IgD-negative memory B cell (primary cell): ENCODE results near the gene CENPF. TPM values are rescaled to one million over a fixed set of nuclear protein-coding genes. Genes with fewer than 3 reads are reported as not detected.

Experiments
- H3K27ac Mint-ChIP-seq, 3 donors: one replicate each; pipeline ENCODE4 v1.8.0; 2020 to 2022; ENCODE audit warnings: mild to moderate bottlenecking in 3 of 3, mixed read lengths in 3 of 3, moderate library complexity in 1 of 3
- H3K27me3 Mint-ChIP-seq: one replicate; pipeline ENCODE4 v1.8.0; 2021; ENCODE audit warnings: mixed read lengths
- H3K36me3 Mint-ChIP-seq: one replicate; pipeline ENCODE4 v1.8.0; 2020; ENCODE audit warnings: mild to moderate bottlenecking, mixed read lengths
- H3K4me1 Mint-ChIP-seq, 3 donors: one replicate each; pipeline ENCODE4 v1.8.0; 2020 to 2022; ENCODE audit warnings: mixed read lengths in 3 of 3, mild to moderate bottlenecking in 1 of 3
- H3K4me3 Mint-ChIP-seq, 4 donors: one replicate each; pipeline ENCODE4 v1.8.0; 2020 to 2022; ENCODE audit warnings: mild to moderate bottlenecking in 4 of 4, mixed read lengths in 4 of 4, moderate library complexity in 3 of 4
- H3K9me3 Mint-ChIP-seq, 3 donors: one replicate each; pipeline ENCODE4 v1.8.0; 2020 to 2021; ENCODE audit warnings: mixed read lengths in 3 of 3, mild to moderate bottlenecking in 1 of 3
- polyA plus RNA-seq: library from polyadenylated mRNA; unstranded; fragments of 300-500 nt; fragmentation: Illumina TruSeq; gene quantifications from one replicate; pipeline ENCODE4 v1.2.3, GENCODE V29; 2021

Gene CENPF
- polyA plus RNA-seq, 1 donor from 2014 or later = 0.29 TPM

DNA sequence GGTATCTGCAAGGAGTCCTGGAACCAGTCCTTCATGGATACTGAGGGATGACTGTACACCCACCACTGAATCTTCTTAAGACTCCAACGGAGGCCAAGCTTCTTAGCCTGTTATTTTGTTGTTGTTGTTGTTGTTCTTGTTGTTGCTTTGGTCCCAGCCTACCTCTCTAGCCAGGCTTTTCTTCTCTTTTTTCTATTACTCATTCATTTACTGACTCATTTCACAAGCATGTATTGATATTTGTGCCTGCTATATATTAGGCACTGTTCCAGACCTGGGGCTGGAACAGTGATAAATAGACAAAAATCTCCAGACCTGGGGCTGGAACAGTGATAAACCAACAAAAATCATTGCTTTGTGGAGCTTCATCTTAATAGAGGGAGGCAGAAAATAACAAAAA is 20.4 kb downstream of the CENPF start:
- H3K4me3 Mint-ChIP-seq = no peak overlapping the region
- no peaks in the 10 kb centered on the region for H3K4me1 Mint-ChIP-seq
- H3K27ac Mint-ChIP-seq = no peak overlapping the region
- H3K9me3 Mint-ChIP-seq = peaks cover 0 to 3% (median 0%) of the 10 kb centered on the region in 3 donors
- H3K27me3 Mint-ChIP-seq = no peaks in the 10 kb centered on the region
- H3K36me3 Mint-ChIP-seq = peaks cover 10% of the 10 kb centered on the region

DNA sequence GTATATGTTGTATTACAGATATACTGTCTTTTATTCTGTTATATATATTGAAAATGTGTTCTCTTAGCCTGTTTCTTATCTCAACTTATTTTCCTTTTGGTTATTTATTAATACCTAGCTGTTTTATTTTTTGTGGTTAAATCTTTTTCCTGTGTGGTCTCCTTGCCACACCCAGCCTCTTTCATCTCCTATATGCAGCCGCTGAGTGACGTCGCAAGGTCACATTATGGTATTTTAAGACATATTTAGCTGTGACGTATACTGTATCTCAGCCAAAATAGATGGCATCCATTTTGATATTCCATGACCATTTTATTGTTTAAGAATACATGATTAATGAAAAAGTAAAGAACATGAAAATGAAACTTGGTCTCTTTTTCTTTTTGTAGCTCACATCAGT is 29.1 kb downstream of the CENPF start:
- peaks cover 5 to 8% (median 6%) of the 10 kb centered on the region in 3 donors for H3K4me1 Mint-ChIP-seq
- H3K4me3 Mint-ChIP-seq = peak overlapping the region in 1 of 4 donors; percentile 38
- H3K36me3 Mint-ChIP-seq = no peaks in the 10 kb centered on the region
- no peaks in the 10 kb centered on the region for H3K27me3 Mint-ChIP-seq
- no peaks in the 10 kb centered on the region for H3K9me3 Mint-ChIP-seq
- peak overlapping the region in 1 of 3 donors; percentile 28 for H3K27ac Mint-ChIP-seq

DNA sequence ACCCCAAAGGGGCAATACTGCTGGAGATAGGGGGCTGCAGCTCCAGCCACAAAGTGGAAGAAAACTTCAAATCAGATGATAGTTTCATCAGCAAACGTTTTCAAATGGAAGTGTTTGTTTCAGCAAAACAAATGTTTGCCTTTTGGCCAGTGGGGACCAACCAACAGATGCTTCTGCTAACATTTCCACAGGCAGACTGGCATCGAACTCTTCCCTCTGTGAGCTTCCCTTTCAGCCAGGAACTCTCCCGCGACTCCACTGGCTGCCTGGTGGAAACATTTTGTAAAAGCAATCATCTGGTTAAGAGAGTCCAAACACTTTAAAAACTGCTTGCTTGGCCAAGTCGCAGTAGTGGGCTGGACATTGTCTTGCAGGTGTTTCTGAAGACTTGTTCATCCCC is 30.7 kb downstream of the CENPF start:
- Mint-ChIP-seq H3K36me3 (no peaks in the 10 kb centered on the region), H3K9me3 (no peaks in the 10 kb centered on the region), H3K4me3 (no peak overlapping the region), H3K27me3 (no peaks in the 10 kb centered on the region), H3K4me1 (peaks cover 5 to 8% (median 6%) of the 10 kb centered on the region in 3 donors), H3K27ac (peak overlapping the region in 1 of 3 donors; percentile 17)

DNA sequence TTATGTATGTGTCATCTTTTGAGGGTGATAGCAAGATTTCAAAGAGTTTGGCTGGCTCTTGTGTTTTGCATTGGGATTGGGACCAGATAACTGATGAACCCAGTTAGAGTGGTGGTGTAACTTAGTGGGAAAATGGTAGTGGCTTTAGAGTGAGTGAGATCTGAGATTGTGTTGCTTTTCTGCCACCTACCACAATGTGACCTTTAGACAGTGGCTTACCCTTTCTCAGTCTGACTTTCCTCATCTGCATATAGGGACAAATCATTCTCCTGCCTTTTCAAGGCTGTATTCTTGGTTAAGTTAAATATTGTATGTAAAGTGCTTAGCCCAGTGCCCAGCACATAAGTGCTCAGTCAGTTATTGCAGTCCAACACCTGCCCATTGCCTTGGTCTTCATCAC is 31.3 kb downstream of the CENPF start:
- no peaks in the 10 kb centered on the region for H3K27me3 Mint-ChIP-seq
- peaks cover 5 to 8% (median 6%) of the 10 kb centered on the region in 3 donors for H3K4me1 Mint-ChIP-seq
- H3K36me3 Mint-ChIP-seq = no peaks in the 10 kb centered on the region
- no peak overlapping the region for H3K4me3 Mint-ChIP-seq
- no peak overlapping the region for H3K27ac Mint-ChIP-seq
- no peaks in the 10 kb centered on the region for H3K9me3 Mint-ChIP-seq

DNA sequence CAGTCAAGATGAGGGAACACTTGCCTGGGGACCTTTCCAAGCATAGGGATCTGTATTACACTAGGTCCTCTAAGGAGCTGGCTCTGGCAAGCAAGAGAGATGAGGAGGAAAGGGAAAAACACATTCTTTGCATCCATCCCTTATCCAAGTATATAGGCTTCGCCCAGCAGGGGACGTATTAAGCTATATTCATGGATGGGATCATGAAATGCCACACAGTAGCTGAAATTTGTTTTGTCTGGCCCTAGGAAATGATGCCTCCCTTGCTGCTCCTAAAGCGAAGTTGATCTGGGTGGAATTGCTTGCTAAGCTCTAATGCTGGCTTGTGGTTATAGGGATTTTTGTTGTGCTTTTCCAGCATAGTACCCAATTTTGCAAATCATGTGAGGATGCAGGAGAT is 32.1 kb downstream of the CENPF start:
- peaks cover 5 to 8% (median 6%) of the 10 kb centered on the region in 3 donors for H3K4me1 Mint-ChIP-seq
- H3K36me3 Mint-ChIP-seq = no peaks in the 10 kb centered on the region
- no peak overlapping the region for H3K27ac Mint-ChIP-seq
- H3K27me3 Mint-ChIP-seq = no peaks in the 10 kb centered on the region
- no peak overlapping the region for H3K4me3 Mint-ChIP-seq
- H3K9me3 Mint-ChIP-seq = no peaks in the 10 kb centered on the region

DNA sequence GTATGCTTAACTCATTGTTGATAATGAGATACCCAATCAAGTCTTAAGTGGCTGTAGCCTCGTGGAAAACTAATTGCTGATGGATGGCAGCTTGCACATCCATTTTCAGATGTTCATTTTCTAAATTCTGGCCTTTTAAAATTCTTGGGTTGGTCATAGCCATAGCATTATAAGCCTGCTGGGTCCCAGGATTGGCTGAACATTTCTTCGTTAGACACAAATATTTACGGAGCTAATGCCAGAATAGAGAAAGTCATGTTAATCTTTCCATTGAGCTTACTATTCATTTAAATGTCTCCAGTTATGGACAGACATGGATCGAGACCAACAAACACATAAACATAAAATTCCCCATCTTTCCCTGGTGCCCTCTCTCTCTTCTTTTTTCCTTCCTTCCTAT is 32.5 kb downstream of the CENPF start:
- Mint-ChIP-seq H3K4me1 (peaks cover 5 to 8% (median 6%) of the 10 kb centered on the region in 3 donors), H3K4me3 (no peak overlapping the region), H3K27ac (no peak overlapping the region), H3K9me3 (no peaks in the 10 kb centered on the region), H3K27me3 (no peaks in the 10 kb centered on the region), H3K36me3 (no peaks in the 10 kb centered on the region)

DNA sequence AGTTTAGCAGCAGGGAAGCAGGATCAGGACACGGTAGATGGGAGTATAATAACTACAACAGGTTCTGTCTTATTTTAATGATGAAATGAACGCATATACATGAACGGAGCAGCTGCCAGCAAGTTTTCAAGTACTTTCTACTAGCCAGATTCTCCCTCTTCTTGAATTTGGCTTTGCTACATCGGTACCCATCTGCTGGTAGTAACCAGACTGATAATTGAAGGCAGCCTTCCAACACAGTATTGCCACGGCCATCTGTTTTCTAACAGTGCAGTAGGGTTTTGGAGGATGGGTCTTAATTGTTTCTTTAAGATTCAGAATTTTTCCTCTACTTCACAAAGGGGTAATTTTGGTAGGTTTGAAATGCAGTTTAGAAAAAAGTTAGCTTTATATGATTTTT is 33.4 kb downstream of the CENPF start:
- no peak overlapping the region for H3K27ac Mint-ChIP-seq
- peaks cover 5 to 7% (median 6%) of the 10 kb centered on the region in 3 donors for H3K4me1 Mint-ChIP-seq
- peak overlapping the region in 1 of 4 donors; percentile 12 for H3K4me3 Mint-ChIP-seq
- no peaks in the 10 kb centered on the region for H3K36me3 Mint-ChIP-seq
- H3K27me3 Mint-ChIP-seq = no peaks in the 10 kb centered on the region
- no peaks in the 10 kb centered on the region for H3K9me3 Mint-ChIP-seq

DNA sequence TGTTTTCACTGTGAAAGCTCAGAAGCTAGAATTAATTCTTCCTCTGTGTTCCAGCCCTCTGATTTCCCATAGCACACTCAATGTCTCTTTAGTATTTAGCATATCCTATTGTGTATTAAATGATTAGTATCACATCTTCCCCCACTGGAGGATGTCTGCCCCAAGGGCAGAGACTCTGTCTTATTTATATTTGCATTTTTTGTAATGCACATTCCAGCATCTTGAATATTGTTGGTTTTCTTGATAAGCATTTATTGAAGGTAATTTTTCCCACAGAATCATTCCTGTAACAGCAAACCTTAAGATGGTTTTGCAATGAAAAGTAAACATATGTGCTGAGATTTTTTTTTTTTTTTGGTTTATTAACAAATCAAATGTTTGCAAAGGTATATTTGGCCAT is 34.1 kb downstream of the CENPF start:
- H3K4me1 Mint-ChIP-seq = peaks cover 3% of the 10 kb centered on the region in 3 donors
- no peak overlapping the region for H3K4me3 Mint-ChIP-seq
- H3K27me3 Mint-ChIP-seq = no peaks in the 10 kb centered on the region
- H3K27ac Mint-ChIP-seq = no peak overlapping the region
- H3K36me3 Mint-ChIP-seq = no peaks in the 10 kb centered on the region
- H3K9me3 Mint-ChIP-seq = no peaks in the 10 kb centered on the region

DNA sequence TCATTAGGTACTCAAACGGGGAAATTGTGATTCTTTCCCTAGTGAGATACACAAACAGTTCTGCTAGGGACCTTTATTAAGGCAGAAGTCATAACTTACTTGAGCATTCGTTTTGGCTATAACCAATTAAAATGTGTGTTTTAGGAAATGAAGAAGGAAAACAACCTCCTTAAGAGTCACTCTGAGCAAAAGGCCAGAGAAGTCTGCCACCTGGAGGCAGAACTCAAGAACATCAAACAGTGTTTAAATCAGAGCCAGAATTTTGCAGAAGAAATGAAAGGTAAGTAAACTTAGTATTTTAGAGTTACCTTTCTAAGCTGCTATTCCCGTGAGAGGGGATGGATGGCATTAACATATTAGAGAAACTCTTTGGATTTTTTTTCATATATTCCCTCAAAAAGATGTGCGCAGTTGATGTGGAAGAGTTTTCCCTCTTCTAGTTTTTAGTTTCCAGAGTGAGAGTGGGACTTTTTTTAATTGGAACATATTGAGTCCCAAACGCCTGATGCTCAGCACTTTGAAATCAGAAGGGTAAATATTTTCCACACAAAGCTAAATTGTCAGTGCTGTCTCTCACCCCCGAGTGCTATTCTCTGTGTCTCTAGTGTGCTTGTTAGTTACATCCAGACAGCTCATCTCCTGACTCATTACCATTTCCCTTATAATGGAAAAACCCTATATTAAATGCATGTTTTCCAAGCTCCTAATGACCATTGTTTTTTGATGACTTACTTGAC is 34.9 kb downstream of the CENPF start:
- H3K9me3 Mint-ChIP-seq = no peaks in the 10 kb centered on the region
- no peaks in the 10 kb centered on the region for H3K27me3 Mint-ChIP-seq
- H3K36me3 Mint-ChIP-seq = no peaks in the 10 kb centered on the region
- H3K4me3 Mint-ChIP-seq = no peak overlapping the region
- no peak overlapping the region for H3K27ac Mint-ChIP-seq
- H3K4me1 Mint-ChIP-seq = no peaks in the 10 kb centered on the region

DNA sequence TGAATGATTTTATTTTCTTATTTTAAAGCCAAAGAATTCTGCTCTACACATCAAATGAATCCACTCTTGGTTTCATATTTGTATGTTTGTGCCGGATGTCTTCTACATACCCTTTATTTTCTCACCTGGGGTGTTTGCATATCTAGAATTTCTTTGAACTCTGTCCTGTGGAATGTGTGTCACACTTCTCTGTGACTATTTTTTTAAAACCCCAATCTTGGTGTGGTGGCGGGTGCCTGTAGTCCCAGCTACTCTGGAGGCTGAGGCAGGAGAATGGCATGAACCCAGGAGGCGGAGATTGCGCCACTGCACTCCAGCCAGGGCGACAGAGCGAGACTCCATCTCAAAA is 35.4 kb downstream of the CENPF start:
- Mint-ChIP-seq H3K4me1 (no peaks in the 10 kb centered on the region), H3K36me3 (no peaks in the 10 kb centered on the region), H3K27ac (no peak overlapping the region), H3K9me3 (no peaks in the 10 kb centered on the region), H3K4me3 (no peak overlapping the region), H3K27me3 (no peaks in the 10 kb centered on the region)

DNA sequence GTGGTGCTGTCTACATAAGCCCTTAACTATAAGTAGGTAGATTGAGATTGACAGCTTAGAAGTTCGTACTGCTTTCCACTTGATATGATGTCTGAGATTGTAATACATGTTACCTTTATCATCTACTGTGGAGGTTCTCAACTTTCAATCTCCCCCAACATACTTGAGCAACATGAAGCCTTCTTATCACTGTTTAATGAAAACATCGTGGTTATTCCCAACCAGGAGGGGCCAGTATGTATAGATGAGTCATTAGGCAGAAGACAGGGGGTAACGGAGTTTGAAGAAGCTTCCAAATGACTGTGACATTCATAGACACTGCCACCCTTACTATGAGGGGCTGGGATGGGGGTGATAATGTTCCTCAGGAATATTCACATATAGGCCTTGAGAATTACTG is 36.0 kb downstream of the CENPF start:
- H3K36me3 Mint-ChIP-seq = no peaks in the 10 kb centered on the region
- no peak overlapping the region for H3K27ac Mint-ChIP-seq
- no peaks in the 10 kb centered on the region for H3K27me3 Mint-ChIP-seq
- no peaks in the 10 kb centered on the region for H3K9me3 Mint-ChIP-seq
- H3K4me3 Mint-ChIP-seq = no peak overlapping the region
- H3K4me1 Mint-ChIP-seq = no peaks in the 10 kb centered on the region

DNA sequence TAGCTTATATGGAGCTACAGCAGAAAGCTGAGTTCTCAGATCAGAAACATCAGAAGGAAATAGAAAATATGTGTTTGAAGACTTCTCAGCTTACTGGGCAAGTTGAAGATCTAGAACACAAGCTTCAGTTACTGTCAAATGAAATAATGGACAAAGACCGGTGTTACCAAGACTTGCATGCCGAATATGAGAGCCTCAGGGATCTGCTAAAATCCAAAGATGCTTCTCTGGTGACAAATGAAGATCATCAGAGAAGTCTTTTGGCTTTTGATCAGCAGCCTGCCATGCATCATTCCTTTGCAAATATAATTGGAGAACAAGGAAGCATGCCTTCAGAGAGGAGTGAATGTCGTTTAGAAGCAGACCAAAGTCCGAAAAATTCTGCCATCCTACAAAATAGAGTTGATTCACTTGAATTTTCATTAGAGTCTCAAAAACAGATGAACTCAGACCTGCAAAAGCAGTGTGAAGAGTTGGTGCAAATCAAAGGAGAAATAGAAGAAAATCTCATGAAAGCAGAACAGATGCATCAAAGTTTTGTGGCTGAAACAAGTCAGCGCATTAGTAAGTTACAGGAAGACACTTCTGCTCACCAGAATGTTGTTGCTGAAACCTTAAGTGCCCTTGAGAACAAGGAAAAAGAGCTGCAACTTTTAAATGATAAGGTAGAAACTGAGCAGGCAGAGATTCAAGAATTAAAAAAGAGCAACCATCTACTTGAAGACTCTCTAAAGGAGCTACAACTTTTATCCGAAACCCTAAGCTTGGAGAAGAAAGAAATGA is 37.6 kb downstream of the CENPF start:
- H3K4me1 Mint-ChIP-seq = no peaks in the 10 kb centered on the region
- no peak overlapping the region for H3K4me3 Mint-ChIP-seq
- no peaks in the 10 kb centered on the region for H3K9me3 Mint-ChIP-seq
- no peaks in the 10 kb centered on the region for H3K36me3 Mint-ChIP-seq
- no peaks in the 10 kb centered on the region for H3K27me3 Mint-ChIP-seq
- H3K27ac Mint-ChIP-seq = no peak overlapping the region

DNA sequence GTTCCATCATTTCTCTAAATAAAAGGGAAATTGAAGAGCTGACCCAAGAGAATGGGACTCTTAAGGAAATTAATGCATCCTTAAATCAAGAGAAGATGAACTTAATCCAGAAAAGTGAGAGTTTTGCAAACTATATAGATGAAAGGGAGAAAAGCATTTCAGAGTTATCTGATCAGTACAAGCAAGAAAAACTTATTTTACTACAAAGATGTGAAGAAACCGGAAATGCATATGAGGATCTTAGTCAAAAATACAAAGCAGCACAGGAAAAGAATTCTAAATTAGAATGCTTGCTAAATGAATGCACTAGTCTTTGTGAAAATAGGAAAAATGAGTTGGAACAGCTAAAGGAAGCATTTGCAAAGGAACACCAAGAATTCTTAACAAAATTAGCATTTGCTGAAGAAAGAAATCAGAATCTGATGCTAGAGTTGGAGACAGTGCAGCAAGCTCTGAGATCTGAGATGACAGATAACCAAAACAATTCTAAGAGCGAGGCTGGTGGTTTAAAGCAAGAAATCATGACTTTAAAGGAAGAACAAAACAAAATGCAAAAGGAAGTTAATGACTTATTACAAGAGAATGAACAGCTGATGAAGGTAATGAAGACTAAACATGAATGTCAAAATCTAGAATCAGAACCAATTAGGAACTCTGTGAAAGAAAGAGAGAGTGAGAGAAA is 38.4 kb downstream of the CENPF start:
- H3K27ac Mint-ChIP-seq = no peak overlapping the region
- H3K27me3 Mint-ChIP-seq = no peaks in the 10 kb centered on the region
- no peaks in the 10 kb centered on the region for H3K4me1 Mint-ChIP-seq
- H3K4me3 Mint-ChIP-seq = no peak overlapping the region
- H3K9me3 Mint-ChIP-seq = no peaks in the 10 kb centered on the region
- H3K36me3 Mint-ChIP-seq = no peaks in the 10 kb centered on the region

DNA sequence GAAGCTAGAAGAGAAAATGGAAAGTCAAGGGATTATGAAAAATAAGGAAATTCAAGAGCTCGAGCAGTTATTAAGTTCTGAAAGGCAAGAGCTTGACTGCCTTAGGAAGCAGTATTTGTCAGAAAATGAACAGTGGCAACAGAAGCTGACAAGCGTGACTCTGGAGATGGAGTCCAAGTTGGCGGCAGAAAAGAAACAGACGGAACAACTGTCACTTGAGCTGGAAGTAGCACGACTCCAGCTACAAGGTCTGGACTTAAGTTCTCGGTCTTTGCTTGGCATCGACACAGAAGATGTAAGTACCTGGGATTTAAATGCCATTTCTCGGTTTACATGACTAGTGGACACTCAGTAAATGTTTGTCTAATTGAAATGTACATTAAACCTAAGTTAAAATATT is 40.0 kb downstream of the CENPF start:
- Mint-ChIP-seq H3K36me3 (no peaks in the 10 kb centered on the region), H3K4me1 (peaks cover 0 to 1% (median 0%) of the 10 kb centered on the region in 3 donors), H3K27me3 (no peaks in the 10 kb centered on the region), H3K27ac (no peak overlapping the region), H3K4me3 (no peak overlapping the region), H3K9me3 (no peaks in the 10 kb centered on the region)

DNA sequence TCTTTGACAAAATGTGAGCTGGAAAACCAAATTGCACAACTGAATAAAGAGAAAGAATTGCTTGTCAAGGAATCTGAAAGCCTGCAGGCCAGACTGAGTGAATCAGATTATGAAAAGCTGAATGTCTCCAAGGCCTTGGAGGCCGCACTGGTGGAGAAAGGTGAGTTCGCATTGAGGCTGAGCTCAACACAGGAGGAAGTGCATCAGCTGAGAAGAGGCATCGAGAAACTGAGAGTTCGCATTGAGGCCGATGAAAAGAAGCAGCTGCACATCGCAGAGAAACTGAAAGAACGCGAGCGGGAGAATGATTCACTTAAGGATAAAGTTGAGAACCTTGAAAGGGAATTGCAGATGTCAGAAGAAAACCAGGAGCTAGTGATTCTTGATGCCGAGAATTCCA is 42.7 kb downstream of the CENPF start:
- H3K9me3 Mint-ChIP-seq = no peaks in the 10 kb centered on the region

More for the DNA sequence above, 42.7 kb downstream of the CENPF start:
- H3K27ac Mint-ChIP-seq = no peak overlapping the region
- H3K27me3 Mint-ChIP-seq = no peaks in the 10 kb centered on the region
- H3K4me3 Mint-ChIP-seq = no peak overlapping the region
- H3K4me1 Mint-ChIP-seq = peaks cover 0 to 2% (median 1%) of the 10 kb centered on the region in 3 donors
- H3K36me3 Mint-ChIP-seq = peaks cover 3% of the 10 kb centered on the region
